LNCAP (cell line): ENCODE measurements around the gene RAPGEF1.

ENCODE experiments used
- TF ChIP-seq, protein P1 (sequence below): fragments of 450-650 bp; IDR thresholded peaks from 2 replicates; pipeline ENCODE4 v1.5.1; 2017; ENCODE audit warnings: mild to moderate bottlenecking

Gene RAPGEF1

GRCh38 chr9:131677444-131678180 is 62.3 kb downstream of the RAPGEF1 start:
- TF ChIP-seq, protein P1, sequence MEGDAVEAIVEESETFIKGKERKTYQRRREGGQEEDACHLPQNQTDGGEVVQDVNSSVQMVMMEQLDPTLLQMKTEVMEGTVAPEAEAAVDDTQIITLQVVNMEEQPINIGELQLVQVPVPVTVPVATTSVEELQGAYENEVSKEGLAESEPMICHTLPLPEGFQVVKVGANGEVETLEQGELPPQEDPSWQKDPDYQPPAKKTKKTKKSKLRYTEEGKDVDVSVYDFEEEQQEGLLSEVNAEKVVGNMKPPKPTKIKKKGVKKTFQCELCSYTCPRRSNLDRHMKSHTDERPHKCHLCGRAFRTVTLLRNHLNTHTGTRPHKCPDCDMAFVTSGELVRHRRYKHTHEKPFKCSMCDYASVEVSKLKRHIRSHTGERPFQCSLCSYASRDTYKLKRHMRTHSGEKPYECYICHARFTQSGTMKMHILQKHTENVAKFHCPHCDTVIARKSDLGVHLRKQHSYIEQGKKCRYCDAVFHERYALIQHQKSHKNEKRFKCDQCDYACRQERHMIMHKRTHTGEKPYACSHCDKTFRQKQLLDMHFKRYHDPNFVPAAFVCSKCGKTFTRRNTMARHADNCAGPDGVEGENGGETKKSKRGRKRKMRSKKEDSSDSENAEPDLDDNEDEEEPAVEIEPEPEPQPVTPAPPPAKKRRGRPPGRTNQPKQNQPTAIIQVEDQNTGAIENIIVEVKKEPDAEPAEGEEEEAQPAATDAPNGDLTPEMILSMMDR: no peak

DNA sequence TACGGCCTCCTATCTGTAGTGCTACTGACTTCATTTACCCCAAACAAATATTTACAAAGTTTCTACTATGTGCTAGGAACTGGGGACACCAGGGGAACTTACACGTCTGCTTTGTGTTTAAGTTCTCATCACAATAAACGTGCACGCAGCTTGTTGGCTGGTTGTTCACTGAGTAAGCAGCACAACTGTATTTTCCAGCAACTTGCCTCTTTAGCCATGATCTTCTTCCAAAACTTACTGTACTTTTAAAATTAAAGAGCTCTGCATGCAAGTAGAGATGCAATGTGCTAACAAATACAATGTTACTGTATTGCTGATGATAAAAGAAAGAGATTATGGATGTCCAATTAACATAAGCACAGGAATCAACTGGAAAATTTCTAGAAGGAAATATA is 62.8 kb downstream of the RAPGEF1 start:
- TF ChIP-seq, protein P1: no peak

GRCh38 chr9:131676431-131676972 is 63.4 kb downstream of the RAPGEF1 start:
- TF ChIP-seq, protein P1: no peak

DNA sequence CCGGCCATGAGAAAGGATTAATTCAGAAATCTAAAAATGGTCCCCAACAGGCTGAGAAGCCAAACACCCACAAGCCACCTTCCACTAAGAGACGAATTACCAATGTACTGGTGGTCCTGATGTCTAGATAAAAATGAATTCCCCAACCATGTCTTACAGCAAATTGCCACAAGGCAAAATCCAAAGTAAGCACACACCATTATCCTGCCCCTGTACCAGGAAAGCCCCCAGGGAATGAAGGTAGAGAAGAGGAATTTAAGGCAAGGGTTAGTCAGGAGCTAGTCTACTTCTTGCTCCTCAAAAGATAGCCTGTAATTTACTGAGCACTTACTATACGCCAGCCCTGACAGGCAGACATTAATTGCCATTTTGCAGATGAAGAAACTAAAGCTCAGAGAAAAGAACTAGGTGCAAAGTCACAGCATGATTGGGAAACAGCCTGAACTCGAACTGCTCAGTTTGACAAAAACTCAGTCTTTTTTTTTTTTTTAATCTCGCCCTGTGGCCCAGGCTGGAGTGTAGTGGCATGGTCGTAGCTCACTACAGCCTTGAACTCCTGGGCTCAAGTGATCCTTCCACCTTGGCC is 64.3 kb downstream of the RAPGEF1 start:
- TF ChIP-seq, protein P1: no peak

- TF ChIP-seq, protein P1: no peak
Measured at GRCh38 chr9:131674425-131675421, 65.2 kb downstream of the RAPGEF1 start.

DNA sequence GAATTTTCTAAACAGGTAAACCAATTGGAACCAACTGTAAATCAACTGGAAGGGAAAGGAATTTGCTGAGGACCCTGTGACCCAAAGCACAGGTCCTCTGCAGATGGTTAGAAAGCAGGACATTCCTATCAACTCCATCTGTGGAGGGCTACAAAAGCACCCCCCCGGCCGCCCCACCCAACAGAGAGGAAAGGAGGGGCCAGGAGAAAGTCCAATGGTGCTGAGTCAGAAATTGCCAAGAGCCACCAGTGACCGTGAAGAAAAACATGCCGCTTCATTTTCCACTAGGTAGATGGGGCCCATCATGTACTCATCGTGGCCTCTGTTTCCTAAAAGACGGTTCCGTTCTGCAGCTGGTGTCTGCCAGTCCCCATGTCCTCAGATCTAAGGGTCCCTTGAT is 66.3 kb downstream of the RAPGEF1 start:
- TF ChIP-seq, protein P1: no peak

GRCh38 chr9:131673068-131673467 is 66.8 kb downstream of the RAPGEF1 start:
- TF ChIP-seq, protein P1: no peak
